H1 (cell line): ENCODE data around the gene ENTREP3. TPM values are rescaled to one million over a fixed set of nuclear protein-coding genes. Genes with fewer than 3 reads are reported as not detected.

Experiments used
- CTCF ChIA-PET: fragments of 300-600 bp; sonication (Branson Sonifier 250); formaldehyde crosslinking; loops from one replicate; lab custom pipeline; 2021; ENCODE audit not compliant: partially characterized antibody; lab: Charles Lee
- POLR2A ChIA-PET: fragments of 300-600 bp; sonication (Branson Sonifier 250); formaldehyde crosslinking; loops from one replicate; lab custom pipeline; 2021; ENCODE audit warnings: inconsistent platforms; ENCODE audit not compliant: partially characterized antibody; lab: Charles Lee
- DNase-seq, 2 experiments: peaks; one replicate each; pipeline versions ENCODE4 v3.0.0 to v3.0.0-alpha.2; 2010 to 2022; ENCODE audit warnings: low spot score in 2 of 2, low read depth in 1 of 2, mixed read lengths in 1 of 2
- FAIRE-seq: peaks from 2 replicates; lab custom pipeline; 2011; peaks lifted over from hg19 to GRCh38; lab: Jason Lieb, UNC
- H2AFZ ChIP-seq: 2 replicates; pipeline ENCODE4 v1.8.1; 2012; ENCODE audit warnings: low read length, inconsistent platforms
- H2AK5ac ChIP-seq: 2 replicates; pipeline ENCODE4 v1.6.1; 2013; ENCODE audit warnings: low read depth, low read length
- H2BK120ac ChIP-seq: replicated peaks from 2 replicates; pipeline ENCODE3; 2013; ENCODE audit warnings: low read depth, low read length, inconsistent platforms
- H2BK12ac ChIP-seq: 2 replicates; pipeline ENCODE4 v1.6.1; 2013; ENCODE audit warnings: low read depth, low read length
- H2BK15ac ChIP-seq: 2 replicates; pipeline ENCODE4 v1.6.1; 2013; ENCODE audit warnings: low read length
- H2BK20ac ChIP-seq: 2 replicates; pipeline ENCODE4 v1.6.1; 2013; ENCODE audit warnings: low read length
- H2BK5ac ChIP-seq: 2 replicates; pipeline ENCODE4 v1.6.1; 2013; ENCODE audit warnings: low read depth, low read length
- H3K14ac ChIP-seq: 2 replicates; pipeline ENCODE4 v1.6.1; 2013; ENCODE audit warnings: inconsistent platforms; ENCODE audit not compliant: insufficient read length
- H3K18ac ChIP-seq: 2 replicates; pipeline ENCODE4 v1.6.1; 2013; ENCODE audit warnings: low read length; ENCODE audit errors: extremely low read depth
- H3K23ac ChIP-seq: 2 replicates; pipeline ENCODE4 v1.6.1; 2013; ENCODE audit warnings: inconsistent platforms; ENCODE audit not compliant: insufficient read length
- H3K23me2 ChIP-seq: 2 replicates; pipeline ENCODE4 v1.6.1; 2013; ENCODE audit warnings: low read depth, low read length
- H3K27ac ChIP-seq: 2 replicates; pipeline ENCODE4 v1.6.1; 2011; ENCODE audit warnings: low read depth, low read length, inconsistent platforms
- H3K27me3 ChIP-seq, 4 experiments: replicated peaks in 1 of 4; 1 replicate in 1 of 4; 2 replicates in 3 of 4; pipeline versions ENCODE4 v1.6.1 to v1.8.1; 2011 to 2013; ENCODE audit warnings: low read length in 3 of 4, mild to moderate bottlenecking in 3 of 4, inconsistent platforms in 2 of 4, mixed read lengths in 2 of 4, moderate library complexity in 1 of 4; ENCODE audit not compliant: control insufficient read depth in 3 of 4, insufficient read depth in 3 of 4; ENCODE audit errors: extremely low read depth in 1 of 4
- H3K36me3 ChIP-seq, 4 experiments: 2 replicates each; pipeline versions ENCODE4 v1.6.1 to v1.8.1; 2011 to 2013; ENCODE audit warnings: mild to moderate bottlenecking in 4 of 4, low read length in 3 of 4, moderate library complexity in 2 of 4, control low read depth in 1 of 4, inconsistent platforms in 1 of 4; ENCODE audit not compliant: insufficient read depth in 4 of 4, control insufficient read depth in 2 of 4
- H3K4ac ChIP-seq: replicated peaks from 2 replicates; pipeline ENCODE3; 2013; ENCODE audit warnings: low read length, low read depth, mixed read lengths, inconsistent platforms; ENCODE audit not compliant: insufficient read length
- H3K4me1 ChIP-seq, 4 experiments: replicated peaks in 1 of 4; 1 replicate in 1 of 4; 2 replicates in 3 of 4; pipeline versions ENCODE4 v1.6.1 to v1.8.1; 2011 to 2013; ENCODE audit warnings: low read length in 3 of 4, inconsistent platforms in 2 of 4, mixed read lengths in 1 of 4; ENCODE audit not compliant: insufficient read depth in 4 of 4, control insufficient read depth in 3 of 4
- H3K4me2 ChIP-seq, 2 experiments: 2 replicates each; pipeline versions ENCODE4 v1.6.1 to v1.8.1; 2011 to 2013; ENCODE audit warnings: low read depth in 2 of 2, low read length in 2 of 2, control low read depth in 1 of 2, inconsistent platforms in 1 of 2, mild to moderate bottlenecking in 1 of 2; ENCODE audit not compliant: insufficient read depth in 1 of 2
- H3K4me3 ChIP-seq, 4 experiments: fragments of 200-600, 300-600 bp in 1 of 4; sonication (generic), shearing (Covaris generic), sonication (Bioruptor Twin) in 1 of 4; 2 replicates each; pipeline versions ENCODE4 v1.5.1 to v1.8.1; 2011 to 2016; ENCODE audit warnings: low read length in 4 of 4, low read depth in 3 of 4, control low read depth in 2 of 4, inconsistent platforms in 2 of 4, mild to moderate bottlenecking in 2 of 4, mixed read lengths in 1 of 4, moderate library complexity in 1 of 4; ENCODE audit not compliant: insufficient read depth in 2 of 4; ENCODE audit errors: extremely low read depth in 1 of 4
- H3K56ac ChIP-seq: replicated peaks from 2 replicates; pipeline ENCODE3; 2013; ENCODE audit warnings: low read depth, mild to moderate bottlenecking, mixed read lengths, low read length, inconsistent platforms; ENCODE audit not compliant: insufficient read length
- H3K79me1 ChIP-seq: 2 replicates; pipeline ENCODE4 v1.6.1; 2013; ENCODE audit warnings: low read depth, low read length, control low read depth
- H3K79me2 ChIP-seq, 2 experiments: 2 replicates each; pipeline versions ENCODE4 v1.6.1 to v1.8.1; 2012 to 2013; ENCODE audit warnings: low read length in 2 of 2, mild to moderate bottlenecking in 2 of 2, inconsistent platforms in 1 of 2; ENCODE audit not compliant: insufficient read depth in 2 of 2, control insufficient read depth in 1 of 2
- H3K9ac ChIP-seq, 4 experiments: replicated peaks in 1 of 4; 1 replicate in 1 of 4; 2 replicates in 3 of 4; pipeline versions ENCODE4 v1.6.1 to v1.8.1; 2011 to 2013; ENCODE audit warnings: low read depth in 3 of 4, low read length in 3 of 4, control low read depth in 2 of 4, mild to moderate bottlenecking in 2 of 4, moderate library complexity in 2 of 4, inconsistent platforms in 1 of 4; ENCODE audit errors: extremely low read depth in 1 of 4
- H3K9me3 ChIP-seq, 2 experiments: 2 replicates each; pipeline versions ENCODE4 v1.6.1 to v1.8.1; 2012 to 2013; ENCODE audit warnings: mild to moderate bottlenecking in 2 of 2, moderate library complexity in 2 of 2, control low read depth in 1 of 2, inconsistent platforms in 1 of 2, low read depth in 1 of 2, low read length in 1 of 2, mixed read lengths in 1 of 2; ENCODE audit not compliant: insufficient read depth in 2 of 2
- H4K20me1 ChIP-seq, 2 experiments: replicated peaks in 1 of 2; 2 replicates each; pipeline versions ENCODE3 to v1.8.1; 2011 to 2013; ENCODE audit warnings: inconsistent platforms in 2 of 2, low read length in 2 of 2, mild to moderate bottlenecking in 1 of 2; ENCODE audit not compliant: insufficient read depth in 2 of 2, control insufficient read depth in 1 of 2
- H4K5ac ChIP-seq: 2 replicates; pipeline ENCODE4 v1.6.1; 2013; ENCODE audit warnings: low read length, low read depth, mixed read lengths, inconsistent platforms; ENCODE audit not compliant: insufficient read length
- H4K8ac ChIP-seq: 2 replicates; pipeline ENCODE4 v1.8.0; 2013; ENCODE audit warnings: mild to moderate bottlenecking, moderate library complexity, low read length, inconsistent platforms; ENCODE audit not compliant: insufficient read depth; ENCODE audit errors: extremely low read depth
- H4K91ac ChIP-seq: replicated peaks from 2 replicates; pipeline ENCODE3; 2013; ENCODE audit warnings: low read length, mixed read lengths, inconsistent platforms; ENCODE audit not compliant: insufficient read length
- CHD2 ChIP-seq: IDR thresholded peaks from 2 replicates; pipeline ENCODE4 v1.6.1; 2012; ENCODE audit warnings: low read length, improper control_type of control experiment
- HDAC2 ChIP-seq, 2 experiments: fragments of 300-600 bp in 1 of 2; sonication (generic) in 1 of 2; IDR thresholded peaks; 2 replicates each; pipeline ENCODE4 v1.6.1; 2011 to 2012; ENCODE audit warnings: low read depth in 2 of 2, low read length in 2 of 2, mild to moderate bottlenecking in 2 of 2, moderate library complexity in 2 of 2, borderline replicate concordance in 1 of 2, inconsistent platforms in 1 of 2
- RXRA ChIP-seq: IDR thresholded peaks from 2 replicates; pipeline ENCODE4 v1.6.1; 2011; ENCODE audit warnings: low read depth, mild to moderate bottlenecking, low read length, moderate library complexity; ENCODE audit not compliant: insufficient read depth
- SP2 ChIP-seq: IDR thresholded peaks from 2 replicates; pipeline ENCODE4 v1.6.1; 2012; ENCODE audit warnings: mild to moderate bottlenecking, low read length, inconsistent platforms
- TAF1 ChIP-seq: IDR thresholded peaks from 2 replicates; pipeline ENCODE4 v1.6.1; 2011; ENCODE audit warnings: mild to moderate bottlenecking, low read depth, low read length
- WGBS, 2 experiments: shearing (Covaris generic) in 1 of 2; methylation state at CpG; one replicate each; pipeline versions ENCODE4 v1.1.6 to v1.1.7; 2013 to 2015; ENCODE audit warnings: low lambda C conversion rate in 2 of 2, mixed read lengths in 2 of 2, inconsistent platforms in 1 of 2, low coverage in 1 of 2, missing lambda C conversion rate in 1 of 2; ENCODE audit not compliant: insufficient replicate concordance in 2 of 2, insufficient coverage in 1 of 2, insufficient read length in 1 of 2; ENCODE audit errors: extremely low coverage in 1 of 2, missing lambda C conversion rate in 1 of 2; 5-methylcytosine and 5-hydroxymethylcytosine counted together
- polyA plus RNA-seq, 7 experiments: library from polyadenylated mRNA; depleted of rRNA in 3 of 7; stranded (reverse) in 5 of 7; unstranded in 2 of 7; fragments of >200 nt in 5 of 7; fragments of 200-250 nt in 2 of 7; gene quantifications; 1 replicate in 5 of 7; 2 replicates in 1 of 7; 4 replicates in 1 of 7; pipeline versions ENCODE4 v1.2.1 to v1.2.3, GENCODE V29; 2011 to 2013; ENCODE audit warnings: missing spikeins in 2 of 7, mixed read lengths in 2 of 7
- total RNA-seq: library from RNA; stranded (reverse); fragmentation: NEBNext Ultra II Directional; extraction: Animal tissue kit (Norgen Biotek cat#: 25700); gene quantifications from 2 replicates; pipeline ENCODE4 v1.2.1, GENCODE V29; 2021

Gene ENTREP3
- total and polyA plus RNA-seq, 2 of the 8 experiments (the other 6 are each of a cell fraction or from before 2014, with no cell fraction given) = 22.8 to 52.2 TPM

- no peak overlapping the region for H2AFZ ChIP-seq
- peak overlapping the region; percentile 88 for H2BK5ac ChIP-seq
- DNase-seq (peak; percentile 96 to 97), FAIRE-seq (no peak)
- H2BK20ac ChIP-seq = peak overlapping the region; percentile 61; the same call in 1 of the 2 replicates
- peaks cover 0 to 9% (median 2%) of the 10 kb centered on the region in 4 experiments; a peak in 2 of 8 replicates for H3K36me3 ChIP-seq
- peak overlapping the region; percentile 79 for H3K27ac ChIP-seq
- peak overlapping the region; percentile 50 to 58 (median 56) for H3K4me3 ChIP-seq
- no peaks in the 10 kb centered on the region for H3K9me3 ChIP-seq
- 1% methylated on average over 43 of the region's 53 CpGs; no CpG with 5 or more reads in 1 of the 2 experiments for WGBS, 2 experiments
- peaks cover 0 to 2% of the 10 kb centered on the region in 2 experiments for H4K20me1 ChIP-seq
- H3K4me2 ChIP-seq = peak overlapping the region; percentile 59 to 73
- no peak overlapping the region for H3K4ac ChIP-seq
- POLR2A ChIA-PET = interaction anchor here (0.8 to 4.1 kb wide), 18 partner anchors 12 to 585 kb away, joined by 3 to 20 read pairs (median 4); partner anchors contain the start of genes CLK2, KRTCAP2, MTX1 and SCAMP3
- CTCF ChIA-PET = interaction anchor here (0.9 to 15.2 kb wide), 6 partner anchors 26 to 78 kb away, joined by 3 to 227 read pairs (median 4); partner anchors contain the start of genes MTX1, RUSC1 and THBS3
- H3K56ac ChIP-seq = no peak overlapping the region
- H4K8ac ChIP-seq = peak overlapping the region; percentile 79; the same call in 1 of the 2 replicates
- no peak overlapping the region for H3K23ac ChIP-seq
- H3K79me1 ChIP-seq = no peaks in the 10 kb centered on the region
- H3K4me1 ChIP-seq = peaks cover 0 to 4% (median 1%) of the 10 kb centered on the region in 4 experiments; a peak in 2 of 7 replicates
- H3K79me2 ChIP-seq = no peaks in the 10 kb centered on the region
- H2BK12ac ChIP-seq = no peak overlapping the region; the same call in 1 of the 2 replicates
- peak overlapping the region; percentile 88 for H4K91ac ChIP-seq
- 0 out of 2 replicates have a peak overlapping the region, but pooled peaks have one; percentile 9 for H2BK15ac ChIP-seq
- H3K23me2 ChIP-seq = peaks cover 5% of the 10 kb centered on the region; the same call in 1 of the 2 replicates
- H2AK5ac ChIP-seq = no peak overlapping the region
- peak overlapping the region; percentile 100 for H3K18ac ChIP-seq
- no peak overlapping the region for H2BK120ac ChIP-seq
- H3K14ac ChIP-seq = no peak overlapping the region
- H3K9ac ChIP-seq = peak overlapping the region; percentile 73 to 80 (median 76)
- H4K5ac ChIP-seq = peak overlapping the region; percentile 38
- H3K27me3 ChIP-seq = peaks cover 0 to 14% (median 4%) of the 10 kb centered on the region in 4 experiments; a peak in 2 of 7 replicates
- TF ChIP-seq CHD2 = peak; percentile 84
- TF ChIP-seq TAF1 = peak; percentile 80
- 0 out of 2 replicates have a peak, but pooled peaks have one; percentile 31 for TF ChIP-seq RXRA
- TF ChIP-seq HDAC2 (IDR thresholded peaks at IDR 0.05; ENCODE audit: borderline replicate concordance in 1 of 2, low read depth in 2 of 2, low read length in 2 of 2) = peak; percentile 97 to 98; a peak in 2 of 4 replicates
- 0 out of 2 replicates have a peak, but pooled peaks have one; percentile 12 for TF ChIP-seq SP2
Observed at GRCh38 chr1:155244368-155245162, 10.7 kb downstream of the ENTREP3 start.
